NOMO-1 treated with DMSO at 0.1 percent for 48 hours (cell line): ENCODE measurements around the gene LRFN2.

ENCODE experiments used
- DNase-seq: peaks from one replicate; lab custom pipeline; 2025; ENCODE audit not compliant: unreplicated experiment; lab: John Stamatoyannopoulos, UW

The LRFN2 gene

DNA sequence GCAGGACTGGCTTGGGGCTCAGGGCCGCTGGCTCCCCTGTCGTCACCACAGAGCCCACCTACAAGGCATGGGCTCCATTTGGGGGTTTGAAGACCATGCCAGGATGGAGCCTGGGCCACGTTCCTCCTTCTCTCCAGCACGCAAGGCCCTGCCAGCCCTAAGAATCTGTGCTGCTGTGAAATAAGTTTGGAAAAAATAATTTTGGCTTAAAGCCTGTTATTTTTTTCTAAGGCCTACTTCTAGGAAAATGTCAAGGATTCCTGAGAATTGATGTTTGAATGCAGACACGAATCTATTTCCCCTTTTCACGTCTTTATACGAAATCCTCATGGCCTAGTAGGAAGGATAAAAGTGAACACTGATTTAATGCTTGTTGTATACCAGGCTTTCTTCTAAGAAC is 107.5 kb downstream of the LRFN2 start:
- DNase-seq = no peak

DNA sequence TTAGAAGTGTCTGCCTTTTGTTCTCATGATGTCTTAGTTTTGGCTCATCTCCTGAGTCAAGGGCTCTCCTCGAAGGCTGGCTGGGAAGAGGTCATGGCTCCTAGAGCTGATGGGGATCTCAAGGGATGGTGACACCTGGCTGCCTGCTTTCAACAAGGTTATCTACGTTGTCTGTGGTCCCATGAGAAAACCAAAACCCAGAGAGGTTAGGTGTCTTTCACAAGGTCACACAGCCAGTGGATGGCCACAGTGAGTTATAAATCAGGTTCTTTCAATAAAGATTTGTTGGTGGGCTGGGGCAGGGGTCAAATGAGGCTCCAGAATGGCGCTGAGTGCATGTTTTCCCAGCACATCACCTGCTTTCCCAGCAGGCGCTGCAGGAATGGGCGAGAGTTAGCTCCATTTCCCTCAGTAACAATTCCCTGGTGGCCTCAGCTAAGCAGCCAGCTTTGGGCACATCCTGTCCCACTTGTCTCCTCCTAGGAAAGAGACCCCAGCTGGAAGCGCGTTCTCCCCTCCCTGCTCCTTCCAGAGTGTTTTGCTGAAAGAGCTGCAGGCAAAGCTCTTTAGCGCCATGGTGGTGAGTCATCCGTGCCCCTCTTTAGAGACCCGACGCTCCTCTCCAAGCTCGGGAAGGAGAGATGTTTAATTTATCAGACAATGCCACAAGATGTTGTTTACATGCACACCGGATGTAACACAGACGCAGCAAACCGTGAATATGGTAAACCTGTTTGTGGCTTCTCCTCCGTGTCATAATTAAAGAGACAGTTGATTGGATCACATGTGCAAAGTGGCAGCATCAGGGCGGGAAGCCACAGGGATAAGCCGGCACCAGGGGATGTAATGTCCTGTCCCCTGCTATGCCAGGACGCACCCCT is 109.7 kb downstream of the LRFN2 start:
- no peak for DNase-seq

- no peak for DNase-seq
Measured at GRCh38 chr6:40476673-40477072, 110.5 kb downstream of the LRFN2 start.

GRCh38 chr6:40474937-40475336 is 112.2 kb downstream of the LRFN2 start:
- DNase-seq = no peak

DNA sequence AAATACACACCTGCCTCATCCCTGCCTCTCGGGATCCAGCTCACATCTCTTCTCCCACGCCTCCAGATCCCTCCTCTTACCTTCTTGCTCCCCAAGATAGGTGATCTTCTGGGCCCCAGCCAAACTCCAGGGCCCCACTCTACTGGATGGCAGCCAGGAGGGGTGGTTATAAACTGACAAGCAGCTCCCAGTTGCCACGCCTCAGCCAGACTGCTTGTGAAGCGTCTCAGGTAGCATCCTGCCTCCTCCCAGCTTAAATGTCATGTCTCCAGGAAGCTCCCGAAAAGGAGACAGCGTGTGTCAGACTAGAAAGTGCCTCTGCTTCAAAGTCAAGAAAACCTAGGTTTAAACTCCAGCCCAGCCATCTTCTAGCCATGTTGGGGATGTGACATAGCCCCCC is 114.1 kb downstream of the LRFN2 start:
- DNase-seq = no peak

GRCh38 chr6:40472353-40472752 is 114.8 kb downstream of the LRFN2 start:
- no peak for DNase-seq

- no peak for DNase-seq
Measured at GRCh38 chr6:40471243-40471642, 115.9 kb downstream of the LRFN2 start.

- DNase-seq = no peak
Measured at GRCh38 chr6:40469323-40469722, 117.8 kb downstream of the LRFN2 start.

- DNase-seq = no peak
Measured at GRCh38 chr6:40466986-40467539, 120.1 kb downstream of the LRFN2 start.

DNA sequence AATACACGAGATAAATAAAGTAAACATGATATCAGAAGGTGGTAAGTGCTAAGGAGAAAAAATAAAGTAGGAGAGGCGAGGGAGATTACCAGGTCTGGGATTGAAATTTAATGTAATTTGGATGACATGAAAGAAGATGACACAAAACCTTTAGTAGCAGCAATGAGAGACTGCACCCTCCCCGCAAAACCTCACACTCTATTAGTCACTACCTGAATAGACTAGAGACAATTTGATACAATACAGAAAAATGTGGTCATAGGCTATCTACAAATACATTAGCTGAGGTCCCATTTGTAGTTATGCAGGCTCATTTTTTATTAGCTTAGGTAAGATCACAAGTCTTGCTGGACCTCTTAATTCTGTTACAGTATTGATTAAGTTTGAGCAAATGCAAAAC is 125.5 kb downstream of the LRFN2 start:
- no peak for DNase-seq

DNA sequence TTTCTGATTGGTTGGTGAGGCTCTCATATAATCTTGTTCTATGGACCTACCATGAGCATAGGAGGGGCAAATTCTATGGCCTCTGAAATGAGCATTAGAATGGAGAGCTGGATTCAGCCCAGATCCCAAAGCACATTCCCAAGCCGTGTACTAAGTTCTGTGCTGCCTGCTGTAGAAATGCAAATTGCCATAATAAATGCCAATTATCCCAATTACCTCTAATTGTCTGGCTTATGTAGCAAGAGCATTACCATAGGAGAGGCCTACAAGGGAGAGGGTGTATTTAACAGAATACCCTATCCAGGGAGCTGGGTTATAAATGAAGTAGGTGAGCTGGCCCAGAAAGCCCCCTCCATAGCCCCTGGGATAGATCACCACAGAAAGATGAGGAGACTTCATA is 126.8 kb downstream of the LRFN2 start:
- DNase-seq = no peak

- no peak for DNase-seq
Measured at GRCh38 chr6:40457261-40457660, 129.9 kb downstream of the LRFN2 start.

DNA sequence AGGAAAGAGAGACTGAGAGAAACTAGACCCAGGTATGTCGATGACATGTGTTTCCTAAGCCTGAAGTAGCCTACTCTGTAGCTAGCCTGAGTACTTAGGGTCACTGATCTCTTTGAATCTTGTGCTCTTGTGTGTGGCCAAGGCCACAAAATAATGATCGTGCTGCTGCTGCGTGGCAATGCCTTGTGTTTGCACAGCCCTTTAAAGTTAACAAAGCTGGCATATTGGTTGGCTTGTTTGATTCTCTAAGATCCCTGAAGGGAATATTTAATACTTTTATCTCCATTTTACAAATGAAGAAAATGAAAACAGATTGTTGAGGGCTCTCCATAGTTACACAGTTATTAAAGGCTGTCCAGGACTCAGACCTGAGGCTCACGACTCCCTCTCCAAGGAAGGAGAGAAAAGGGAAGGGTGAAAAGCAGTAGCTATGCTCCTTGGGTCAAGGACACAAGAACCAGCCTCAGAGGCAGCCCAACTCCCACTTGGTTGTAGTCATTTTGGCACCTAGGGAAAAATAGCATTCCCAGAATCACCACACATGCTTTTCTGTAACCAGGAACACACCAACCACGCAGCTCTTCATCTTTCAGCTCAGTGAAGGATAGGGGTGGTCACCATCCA is 130.7 kb downstream of the LRFN2 start:
- DNase-seq = no peak

DNA sequence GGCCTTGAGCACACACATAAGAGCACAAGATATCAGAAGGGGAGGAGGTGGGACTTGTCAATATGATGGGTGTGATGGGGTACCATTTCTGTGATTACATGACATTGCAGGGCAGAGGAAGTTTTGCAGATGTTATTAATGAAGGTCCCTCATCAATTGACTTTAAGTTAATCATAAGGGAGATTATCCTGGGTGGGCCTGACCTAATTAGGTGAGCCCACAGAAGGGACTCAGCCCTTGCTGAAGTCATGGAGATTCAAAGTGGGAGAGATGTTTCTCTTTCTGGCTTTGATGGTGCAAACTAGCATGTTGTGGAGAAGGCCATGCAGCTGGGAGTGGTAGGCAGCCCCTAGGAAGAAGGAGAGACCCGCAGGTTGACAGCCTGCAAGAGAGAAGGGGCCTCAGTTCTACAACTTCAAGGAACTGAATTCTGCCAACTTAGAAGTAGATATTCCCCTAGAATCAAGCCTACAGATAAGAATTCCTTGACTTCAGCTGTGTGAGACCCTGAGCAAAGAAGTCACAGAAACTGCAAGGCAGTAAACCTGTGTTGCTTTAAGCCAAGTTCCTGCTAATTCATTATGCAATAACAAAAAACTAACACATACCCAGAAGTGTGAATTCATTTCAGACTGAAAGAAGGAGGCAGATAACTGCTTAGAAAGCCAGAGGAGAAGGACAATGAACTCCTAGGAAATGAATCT is 131.3 kb downstream of the LRFN2 start:
- no peak for DNase-seq

GRCh38 chr6:40450483-40450882 is 136.7 kb downstream of the LRFN2 start:
- DNase-seq = no peak

DNA sequence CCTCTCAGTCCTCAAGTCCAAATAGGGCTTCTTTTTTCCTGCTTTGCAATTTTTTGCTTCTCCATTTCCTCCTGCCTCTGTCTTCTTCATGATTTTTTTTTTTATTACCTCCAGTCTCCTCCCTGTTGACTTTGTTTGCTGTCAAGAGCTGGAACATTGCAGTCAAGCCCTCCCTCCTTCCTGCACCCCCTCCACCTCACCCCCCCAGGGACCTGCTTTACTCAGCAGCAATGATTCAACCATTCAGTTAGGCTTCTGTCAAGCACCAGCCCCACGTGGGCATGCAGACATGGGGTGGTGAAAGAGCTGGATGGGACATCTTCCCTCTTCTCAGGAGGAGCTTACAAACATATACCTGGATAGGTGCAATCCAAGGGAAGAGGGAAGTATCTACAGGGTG is 142.4 kb downstream of the LRFN2 start:
- no peak for DNase-seq

DNA sequence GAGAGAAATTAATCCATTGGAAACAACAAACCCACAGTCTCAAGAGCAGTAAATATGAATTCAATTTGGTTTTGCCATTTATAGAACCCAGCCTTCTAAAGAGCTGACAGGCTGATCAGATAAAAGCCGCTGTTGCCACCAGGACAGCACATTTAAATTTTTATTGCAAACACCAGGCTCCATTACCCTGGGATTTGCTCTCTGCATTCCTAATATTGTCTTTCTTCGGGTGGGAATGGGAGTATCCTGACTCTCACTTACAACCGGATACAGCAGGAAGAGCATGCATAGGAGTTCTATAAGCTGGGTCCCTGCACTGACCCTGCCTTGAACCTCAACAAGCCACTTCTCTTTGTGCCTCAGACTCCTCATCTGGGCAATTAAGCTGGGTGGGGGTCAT is 142.9 kb downstream of the LRFN2 start:
- DNase-seq = no peak

GRCh38 chr6:40443842-40444241 is 143.3 kb downstream of the LRFN2 start:
- DNase-seq = no peak

- no peak for DNase-seq
Measured at GRCh38 chr6:40442591-40442990, 144.6 kb downstream of the LRFN2 start.

DNA sequence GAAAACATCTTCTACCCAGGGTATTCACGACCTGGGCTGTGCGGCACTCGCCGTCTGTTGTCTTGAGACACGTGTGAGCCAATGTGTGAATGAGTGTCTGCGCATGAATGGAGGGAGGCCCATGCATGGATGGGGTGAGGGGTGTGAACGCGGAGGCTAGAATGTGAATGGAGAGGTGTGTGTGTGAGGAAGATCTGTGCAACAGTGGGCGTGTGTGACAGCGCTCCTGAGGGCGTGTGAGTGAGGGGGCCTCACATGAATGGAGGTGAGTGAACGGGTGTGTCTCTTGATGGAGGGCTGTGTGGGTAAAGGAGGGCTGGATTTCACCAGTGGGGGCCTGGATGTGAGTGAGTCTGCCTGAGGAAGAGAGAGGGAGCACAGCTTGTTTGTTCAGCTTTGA is 146.0 kb downstream of the LRFN2 start:
- no peak for DNase-seq

GRCh38 chr6:40440053-40440452 is 147.1 kb downstream of the LRFN2 start:
- peak; percentile 93 for DNase-seq
